GM12878 (cell line): ENCODE data around the gene HELZ. TPM values are rescaled to one million over a fixed set of nuclear protein-coding genes. Genes with fewer than 3 reads are reported as not detected.

Experiments used
- ATAC-seq: fragments of 200-7000 bp; cut with Tn5 transposase; 3 replicates; pipeline ENCODE4 v1.9.1; 2020; ENCODE audit warnings: mild to moderate bottlenecking, moderate library complexity
- BruUV-seq: library from RNA; stranded (reverse); fragments of 400-500 nt; replicated peaks from 2 replicates; lab custom pipeline; 2021; lab: Mats Ljungman, UMichigan
- CTCF ChIA-PET: fragments of 300-600 bp; sonication (Branson Sonifier 250); formaldehyde crosslinking; extraction: SDS; loops from one replicate; lab custom pipeline; 2021; ENCODE audit warnings: inconsistent platforms; lab: Yijun Ruan, JAX
- POLR2A ChIA-PET: fragments of 350-600 bp; formaldehyde crosslinking; extraction: SDS; loops from one replicate; lab custom pipeline; 2021; ENCODE audit warnings: inconsistent platforms; lab: Charles Lee
- RAD21 ChIA-PET: fragments of 300-600 bp; sonication (Branson Sonifier 250); formaldehyde crosslinking; loops from one replicate; lab custom pipeline; 2023; ENCODE audit warnings: antibody characterized with exemption; ENCODE audit not compliant: unreplicated experiment; lab: Charles Lee
- SMC1A ChIA-PET: fragments of 300-600 bp; sonication (Branson Sonifier 250); formaldehyde crosslinking; loops from one replicate; lab custom pipeline; 2023; ENCODE audit not compliant: unreplicated experiment, uncharacterized antibody; lab: Charles Lee
- DNase-seq: peaks from one replicate; pipeline ENCODE4 v3.0.0-alpha.2; 2011; ENCODE audit warnings: low read depth, low spot score
- FAIRE-seq: peaks from 3 replicates; lab custom pipeline; 2011; peaks lifted over from hg19 to GRCh38; lab: Jason Lieb, UNC
- H2AFZ ChIP-seq: 2 replicates; pipeline ENCODE4 v1.6.0; 2011; ENCODE audit warnings: low read depth, low read length, control low read depth; ENCODE audit not compliant: control insufficient read depth
- H3K27ac ChIP-seq: 2 replicates; pipeline ENCODE4 v1.5.1; 2011; ENCODE audit warnings: control low read depth; ENCODE audit not compliant: control insufficient read depth, insufficient read depth
- H3K27me3 ChIP-seq, 2 experiments: replicated peaks in 1 of 2; 2 replicates each; pipeline versions ENCODE4 v1.6.0 to v1.6.1; 2011; ENCODE audit warnings: low read length in 1 of 2; ENCODE audit not compliant: control insufficient read depth in 2 of 2, insufficient read depth in 2 of 2
- H3K36me3 ChIP-seq, 2 experiments: 2 replicates each; pipeline ENCODE4 v1.5.1; 2011; ENCODE audit warnings: low read length in 1 of 2; ENCODE audit not compliant: control insufficient read depth in 2 of 2, insufficient read depth in 2 of 2
- H3K4me1 ChIP-seq: 2 replicates; pipeline ENCODE4 v1.6.1; 2011; ENCODE audit warnings: mild to moderate bottlenecking, low read length, moderate library complexity, mixed read lengths; ENCODE audit not compliant: control insufficient read depth, insufficient read depth
- H3K4me2 ChIP-seq: 2 replicates; pipeline ENCODE4 v1.6.0; 2011; ENCODE audit warnings: control low read depth; ENCODE audit not compliant: control insufficient read depth, insufficient read depth
- H3K4me3 ChIP-seq: fragments of 200-600 bp; sonication (generic); 2 replicates; pipeline ENCODE4 v1.5.1; 2016
- H3K79me2 ChIP-seq: 2 replicates; pipeline ENCODE4 v1.6.0; 2011; ENCODE audit warnings: low read length; ENCODE audit not compliant: control insufficient read depth, insufficient read depth
- H3K9ac ChIP-seq: 2 replicates; pipeline ENCODE4 v1.8.0; 2011; ENCODE audit warnings: low read length, control low read depth, mixed read lengths; ENCODE audit not compliant: control insufficient read depth, insufficient read depth
- H3K9me3 ChIP-seq: replicated peaks from 3 replicates; pipeline ENCODE4 v1.5.1; 2011; ENCODE audit warnings: mild to moderate bottlenecking, low read length; ENCODE audit not compliant: control insufficient read depth, insufficient read depth
- H4K20me1 ChIP-seq: 2 replicates; pipeline ENCODE4 v1.6.0; 2011; ENCODE audit not compliant: control insufficient read depth, insufficient read depth
- ATF2 ChIP-seq: IDR thresholded peaks from 2 replicates; pipeline ENCODE4 v1.6.1; 2012; ENCODE audit warnings: low read length, inconsistent platforms
- BCL11A ChIP-seq: IDR thresholded peaks from 2 replicates; pipeline ENCODE4 v1.6.1; 2011; ENCODE audit warnings: low read depth, low read length
- CBX3 ChIP-seq: fragments of 200-600 bp; sonication (generic); IDR thresholded peaks from 2 replicates; pipeline ENCODE4 v1.6.1; 2016; ENCODE audit warnings: low read depth, borderline replicate concordance
- CEBPZ ChIP-seq: fragments of 150-350 bp; IDR thresholded peaks from 2 replicates; pipeline ENCODE4 v1.6.1; 2016; ENCODE audit warnings: low read depth, low read length
- CTCF ChIP-seq, 3 experiments: IDR thresholded peaks in 2 of 3; conservative IDR thresholded peaks in 1 of 3; 2 replicates each; pipeline ENCODE4 v1.5.1; 2011; ENCODE audit warnings: low read depth in 3 of 3, low read length in 3 of 3, mild to moderate bottlenecking in 3 of 3, control low read depth in 2 of 3, moderate library complexity in 2 of 3, inconsistent platforms in 1 of 3, mixed read lengths in 1 of 3; ENCODE audit not compliant: control insufficient read depth in 2 of 3, insufficient read depth in 1 of 3; ENCODE audit errors: extremely low read depth in 1 of 3
- EGR1 ChIP-seq, 2 experiments: IDR thresholded peaks; 1 replicate in 1 of 2; 2 replicates in 1 of 2; pipeline ENCODE4 v1.6.1; 2011 to 2012; ENCODE audit warnings: low read depth in 2 of 2, low read length in 2 of 2, borderline replicate concordance in 1 of 2, mild to moderate bottlenecking in 1 of 2, moderate library complexity in 1 of 2
- ESRRA ChIP-seq: IDR thresholded peaks from 2 replicates; pipeline ENCODE4 v1.6.1; 2012; ENCODE audit warnings: mild to moderate bottlenecking, low read length, improper control_type of control experiment
- GABPA ChIP-seq: IDR thresholded peaks from 2 replicates; pipeline ENCODE4 v1.6.1; 2014; ENCODE audit warnings: antibody characterized with exemption, low read depth, mild to moderate bottlenecking, inconsistent platforms
- JUNB ChIP-seq: IDR thresholded peaks from 2 replicates; pipeline ENCODE4 v1.6.1; 2016; ENCODE audit warnings: antibody characterized with exemption, mild to moderate bottlenecking
- MTA2 ChIP-seq: fragments of 450-650 bp; IDR thresholded peaks from 2 replicates; pipeline ENCODE4 v1.6.1; 2016; ENCODE audit warnings: low read depth, mild to moderate bottlenecking, moderate library complexity
- MYB ChIP-seq: fragments of 150-350 bp; IDR thresholded peaks from 2 replicates; pipeline ENCODE4 v1.6.1; 2014; ENCODE audit warnings: mild to moderate bottlenecking, low read depth, low read length, borderline replicate concordance
- RCOR1 ChIP-seq: conservative IDR thresholded peaks from 2 replicates; pipeline ENCODE4 v1.6.1; 2012; ENCODE audit warnings: low read depth, low read length, improper control_type of control experiment
- ZNF24 ChIP-seq: fragments of 450-650 bp; IDR thresholded peaks from 2 replicates; pipeline ENCODE4 v1.6.1; 2017; ENCODE audit warnings: antibody characterized with exemption, mild to moderate bottlenecking
- WGBS: methylation state at CpG from one replicate; pipeline ENCODE4 v1.1.6; 2016; ENCODE audit warnings: low lambda C conversion rate; ENCODE audit not compliant: insufficient replicate concordance, insufficient coverage; ENCODE audit errors: missing lambda C conversion rate; 5-methylcytosine and 5-hydroxymethylcytosine counted together
- in situ Hi-C: fragments of 300-500 bp; cut with MboI; formaldehyde crosslinking; loops from 9 replicates; pipeline ENCODE4 v1.14.3; 2018; ENCODE audit warnings: mixed read lengths
- intact Hi-C: fragments of 100-400 bp; cut with micrococcal nuclease; formaldehyde crosslinking; loops from one replicate; pipeline ENCODE4 v1.14.2; 2022; ENCODE audit not compliant: unreplicated experiment
- polyA plus RNA-seq, 11 experiments: library from polyadenylated mRNA; depleted of rRNA in 4 of 11; unstranded in 6 of 11; stranded (reverse) in 5 of 11; fragments of >200 nt; fragmentation: Nextera tagmentation in 4 of 11; fragmentation: Illumina TruSeq in 1 of 11; extraction: Ambion mirVana in 4 of 11; extraction: Trizol in 1 of 11; gene quantifications; 1 replicate in 1 of 11; 2 replicates in 10 of 11; pipeline versions ENCODE4 v1.2.1 to v1.2.3, GENCODE V29; 2011 to 2016; ENCODE audit warnings: inconsistent platforms in 2 of 11, missing spikeins in 2 of 11, low read depth in 1 of 11
- total RNA-seq, 4 experiments: library from RNA; depleted of rRNA in 3 of 4; stranded (reverse); fragments of >200 nt in 3 of 4; fragmentation: Illumina TruSeq in 1 of 4; extraction: Trizol in 1 of 4; gene quantifications; 2 replicates each; pipeline versions ENCODE4 v1.2.1 to v1.2.3, GENCODE V29; 2013 to 2021
- TF ChIP-seq, protein P1 (sequence below): fragments of 450-650 bp; IDR thresholded peaks from 2 replicates; pipeline ENCODE4 v1.6.1; 2014; ENCODE audit warnings: mild to moderate bottlenecking

The HELZ gene
- total and polyA plus RNA-seq, 10 of the 15 experiments (the other 5 are each of a cell fraction or from before 2014, with no cell fraction given) = 1.5 to 36.8 (median 19.1) TPM

DNA sequence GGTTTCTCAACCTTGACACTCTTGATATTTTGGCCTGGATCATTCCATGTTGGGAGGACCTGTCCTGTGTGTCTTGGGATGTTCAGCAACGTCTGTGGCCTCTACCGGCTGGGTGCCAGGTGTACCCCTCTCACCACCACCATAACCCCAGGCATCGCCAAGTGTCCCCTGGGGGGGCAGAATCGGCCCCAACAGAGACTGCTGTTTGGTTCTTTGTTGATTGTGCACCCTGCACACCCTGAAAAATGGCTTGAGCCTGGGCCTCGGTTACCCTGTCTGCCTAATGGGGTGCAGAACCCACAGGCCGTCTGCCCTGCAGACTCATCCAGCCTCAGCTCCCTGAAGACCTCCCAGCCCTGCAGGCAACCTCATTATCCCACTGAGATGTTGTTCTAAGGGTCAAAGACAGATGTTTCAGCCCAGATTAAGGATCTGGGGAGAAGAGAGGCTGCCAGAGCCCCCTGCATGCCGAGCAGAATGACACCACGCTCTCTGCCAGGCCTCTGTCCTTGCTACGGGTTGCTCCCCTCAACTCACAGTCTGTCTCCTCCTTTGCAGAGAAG, 191.5 kb downstream of the HELZ start (continued):
- TF ChIP-seq CBX3 (no peak), ESRRA (no peak)

DNA sequence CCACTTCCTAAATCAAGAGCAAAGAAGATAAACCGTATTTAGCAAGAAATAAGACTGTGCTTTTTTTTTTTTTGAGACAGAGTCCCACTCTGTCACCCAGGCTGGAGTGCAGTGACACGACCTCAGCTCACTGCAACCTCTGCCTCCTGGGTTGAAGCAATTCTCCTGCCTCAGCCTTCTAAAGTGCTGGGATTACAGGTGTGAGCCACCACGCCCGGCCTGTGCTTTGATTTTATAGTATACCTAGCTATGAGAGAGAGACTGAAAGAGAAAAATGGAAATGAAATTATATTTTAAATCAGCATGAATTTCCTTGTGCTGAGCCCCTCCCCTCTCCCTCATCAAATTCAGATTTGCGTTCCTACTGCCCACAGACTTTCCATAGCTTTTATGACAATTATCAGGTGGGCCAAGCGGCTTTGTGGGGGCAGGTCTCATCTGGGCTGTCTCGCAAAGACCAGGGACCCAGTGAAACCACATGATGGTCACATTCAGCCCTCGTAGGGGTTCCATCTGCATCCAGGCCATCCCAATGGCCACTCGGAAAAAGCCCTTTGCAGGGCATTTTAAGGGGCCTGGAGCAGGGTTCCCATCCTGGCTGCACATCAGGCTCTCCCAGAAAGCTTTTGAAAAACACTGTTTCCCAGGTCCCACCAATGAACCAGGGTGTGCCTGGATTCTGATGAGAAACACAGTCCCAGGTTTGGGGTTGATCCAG, 192.1 kb downstream of the HELZ start:
- Histone ChIP-seq H3K4me3 (no peak overlapping the region), H3K4me1 (peaks cover 7% of the 10 kb centered on the region), H3K27ac (no peak overlapping the region), H3K9me3 (peaks cover 2% of the 10 kb centered on the region), H4K20me1 (no peaks in the 10 kb centered on the region), H3K9ac (no peak overlapping the region), H3K4me2 (no peak overlapping the region), H3K36me3 (no peaks in the 10 kb centered on the region), H3K27me3 (no peaks in the 10 kb centered on the region), H3K79me2 (no peaks in the 10 kb centered on the region), H2AFZ (no peak overlapping the region)
- FAIRE-seq (no peak), ATAC-seq (no peak), DNase-seq (no peak)
- 76% methylated on average over 9 of the region's 9 CpGs for WGBS
- CTCF ChIA-PET = interaction anchor here (0.7 kb wide), 1 partner anchor 67 kb away, joined by 3 read pairs; no protein-coding TSS in a partner anchor
- BruUV-seq = no TSS peak
- in situ Hi-C loops (no loop called here), intact Hi-C loops (no loop called here)
- POLR2A ChIA-PET = no interaction called here
- RAD21 ChIA-PET = no interaction called here
- SMC1A ChIA-PET = no interaction called here
- TF ChIP-seq EGR1 (IDR thresholded peaks at IDR 0.05; ENCODE audit: borderline replicate concordance in 1 of 2, low read depth in 2 of 2, low read length in 2 of 2) (no peak), MYB (no peak), ZNF24 (no peak), BCL11A (no peak), GABPA (no peak), CEBPZ (no peak), ATF2 (no peak), MTA2 (no peak), CTCF (IDR thresholded peaks at IDR 0.05 in 2 of 3, conservative IDR thresholded peaks at IDR 0.05 in 1 of 3; ENCODE audit: control insufficient read depth in 2 of 3, extremely low read depth in 1 of 3, insufficient read depth in 1 of 3, low read depth in 3 of 3, low read length in 3 of 3) (no peak), JUNB (no peak), RCOR1 (no peak)
- TF ChIP-seq, protein P1, sequence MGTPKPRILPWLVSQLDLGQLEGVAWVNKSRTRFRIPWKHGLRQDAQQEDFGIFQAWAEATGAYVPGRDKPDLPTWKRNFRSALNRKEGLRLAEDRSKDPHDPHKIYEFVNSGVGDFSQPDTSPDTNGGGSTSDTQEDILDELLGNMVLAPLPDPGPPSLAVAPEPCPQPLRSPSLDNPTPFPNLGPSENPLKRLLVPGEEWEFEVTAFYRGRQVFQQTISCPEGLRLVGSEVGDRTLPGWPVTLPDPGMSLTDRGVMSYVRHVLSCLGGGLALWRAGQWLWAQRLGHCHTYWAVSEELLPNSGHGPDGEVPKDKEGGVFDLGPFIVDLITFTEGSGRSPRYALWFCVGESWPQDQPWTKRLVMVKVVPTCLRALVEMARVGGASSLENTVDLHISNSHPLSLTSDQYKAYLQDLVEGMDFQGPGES = no peak
